Endothelial cell of umbilical vein (primary cell): ENCODE measurements around the gene ST6GALNAC4. TPM values are rescaled to one million over a fixed set of nuclear protein-coding genes. Genes with fewer than 3 reads are reported as not detected.

Source experiments
- BruUV-seq: library from RNA; stranded (reverse); fragments of 400-500 nt; replicated peaks from 2 replicates; lab custom pipeline; 2021; lab: Mats Ljungman, UMichigan
- CTCF ChIA-PET: fragments of 300-600, 350-600 bp; sonication (Branson Sonifier 250); formaldehyde crosslinking; loops from one replicate; lab custom pipeline; 2021; ENCODE audit warnings: antibody characterized with exemption, inconsistent platforms; lab: Charles Lee
- POLR2A ChIA-PET: fragments of 300-600, 350-600 bp; sonication (Branson Sonifier 250); formaldehyde crosslinking; loops from one replicate; lab custom pipeline; 2021; ENCODE audit warnings: antibody characterized with exemption, inconsistent platforms; lab: Charles Lee
- DNase-seq: peaks from one replicate; pipeline ENCODE4 v3.0.0-alpha.2; 2011; ENCODE audit warnings: low read depth, low spot score
- FAIRE-seq: peaks from 2 replicates; lab custom pipeline; 2011; peaks lifted over from hg19 to GRCh38; lab: Jason Lieb, UNC
- H2AFZ ChIP-seq: 2 replicates; pipeline ENCODE4 v1.6.0; 2012; ENCODE audit warnings: low read depth, low read length, control low read depth, inconsistent platforms
- H3K27ac ChIP-seq: 2 replicates; pipeline ENCODE4 v1.5.1; 2011; ENCODE audit warnings: low read depth, mild to moderate bottlenecking, control low read depth, low read length, moderate library complexity; ENCODE audit not compliant: insufficient read depth
- H3K27me3 ChIP-seq, 2 experiments: 2 replicates each; pipeline versions ENCODE4 v1.6.0 to v1.6.1; 2011; ENCODE audit warnings: low read length in 2 of 2, mixed read lengths in 1 of 2; ENCODE audit not compliant: control insufficient read depth in 2 of 2, insufficient read depth in 2 of 2
- H3K36me3 ChIP-seq, 2 experiments: 2 replicates in 1 of 2; 3 replicates in 1 of 2; pipeline ENCODE4 v1.5.1; 2011; ENCODE audit warnings: low read length in 2 of 2, mild to moderate bottlenecking in 1 of 2, moderate library complexity in 1 of 2; ENCODE audit not compliant: control insufficient read depth in 2 of 2, insufficient read depth in 2 of 2; ENCODE audit errors: extremely low read depth in 1 of 2
- H3K4me1 ChIP-seq: 3 replicates; pipeline ENCODE4 v1.5.1; 2011; ENCODE audit warnings: mild to moderate bottlenecking, low read length; ENCODE audit not compliant: control insufficient read depth, insufficient read depth; ENCODE audit errors: extremely low read depth
- H3K4me2 ChIP-seq: 2 replicates; pipeline ENCODE4 v1.6.1; 2011; ENCODE audit warnings: low read length, control low read depth, mixed read lengths; ENCODE audit not compliant: insufficient read depth
- H3K4me3 ChIP-seq, 3 experiments: fragments of 200-600 bp in 1 of 3; sonication (generic), shearing (Covaris generic) in 1 of 3; replicated peaks in 1 of 3; 2 replicates each; pipeline ENCODE4 v1.5.1; 2011 to 2016; ENCODE audit warnings: control low read depth in 3 of 3, low read length in 3 of 3, mild to moderate bottlenecking in 2 of 3, inconsistent platforms in 1 of 3, low read depth in 1 of 3, moderate library complexity in 1 of 3; ENCODE audit not compliant: insufficient read depth in 1 of 3
- H3K79me2 ChIP-seq: 2 replicates; pipeline ENCODE4 v1.6.0; 2012; ENCODE audit warnings: low read length, inconsistent platforms; ENCODE audit not compliant: control insufficient read depth, insufficient read depth
- H3K9ac ChIP-seq: replicated peaks from 2 replicates; pipeline ENCODE3; 2011; ENCODE audit warnings: low read length, control low read depth; ENCODE audit not compliant: insufficient read depth; ENCODE audit errors: extremely low read depth
- H3K9me1 ChIP-seq: replicated peaks from 3 replicates; pipeline ENCODE4 v1.6.0; 2011; ENCODE audit warnings: mild to moderate bottlenecking, low read length; ENCODE audit not compliant: control insufficient read depth, insufficient read depth; ENCODE audit errors: extremely low read depth
- H3K9me3 ChIP-seq: replicated peaks from 2 replicates; pipeline ENCODE4 v1.5.1; 2012; ENCODE audit warnings: low read length, inconsistent platforms; ENCODE audit not compliant: control insufficient read depth, insufficient read depth
- H4K20me1 ChIP-seq: replicated peaks from 2 replicates; pipeline ENCODE3; 2011; ENCODE audit warnings: mild to moderate bottlenecking, low read length; ENCODE audit not compliant: control insufficient read depth, insufficient read depth; ENCODE audit errors: extremely low read depth
- CTCF ChIP-seq, 2 donors: IDR thresholded peaks; 1 replicate in 1 of 2; 2 replicates in 1 of 2; pipeline ENCODE4 v1.5.1; 2011; ENCODE audit warnings: low read length in 2 of 2, mild to moderate bottlenecking in 2 of 2, moderate library complexity in 2 of 2, control low read depth in 1 of 2, inconsistent platforms in 1 of 2, low read depth in 1 of 2; ENCODE audit not compliant: insufficient read depth in 1 of 2; ENCODE audit errors: extremely low read depth in 1 of 2
- EZH2 ChIP-seq: IDR thresholded peaks from 2 replicates; pipeline ENCODE4 v1.6.1; 2012; ENCODE audit warnings: borderline replicate concordance, low read depth, mild to moderate bottlenecking, moderate library complexity, low read length, inconsistent platforms; ENCODE audit not compliant: severe bottlenecking
- FOS ChIP-seq: IDR thresholded peaks from 2 replicates; pipeline ENCODE4 v1.6.1; 2011; ENCODE audit warnings: mild to moderate bottlenecking, low read length, moderate library complexity, borderline replicate concordance; ENCODE audit not compliant: insufficient read depth
- GATA2 ChIP-seq: IDR thresholded peaks from 2 replicates; pipeline ENCODE4 v1.7.0; 2011; ENCODE audit warnings: low read depth, mild to moderate bottlenecking, moderate library complexity, mixed read lengths, low read length; ENCODE audit not compliant: insufficient read length, insufficient read depth
- JUN ChIP-seq: IDR thresholded peaks from 2 replicates; pipeline ENCODE4 v1.6.1; 2011; ENCODE audit warnings: borderline replicate concordance, low read depth; ENCODE audit not compliant: insufficient read length, insufficient read depth
- MAX ChIP-seq: IDR thresholded peaks from 2 replicates; pipeline ENCODE4 v1.6.1; 2011; ENCODE audit not compliant: insufficient read depth, insufficient read length
- MYC ChIP-seq: IDR thresholded peaks from one replicate; pipeline ENCODE4 v1.6.1; 2011; ENCODE audit warnings: mild to moderate bottlenecking, low read depth, low read length
- POLR2A ChIP-seq: IDR thresholded peaks from 2 replicates; pipeline ENCODE4 v1.6.1; 2012; ENCODE audit warnings: low read depth, mild to moderate bottlenecking, control low read depth, low read length
- POLR2AphosphoS5 ChIP-seq: IDR thresholded peaks from 2 replicates; pipeline ENCODE4 v1.6.1; 2012; ENCODE audit warnings: low read depth, mild to moderate bottlenecking, control low read depth, low read length, moderate library complexity; ENCODE audit not compliant: insufficient read depth
- dilution Hi-C: fragments of 300-500 bp; cut with MboI; formaldehyde crosslinking; loops from one replicate; pipeline ENCODE4 v1.15.0; 2019; ENCODE audit warnings: low sequenced_read_pairs; ENCODE audit not compliant: extremely low pct_ligation_motif_present
- intact Hi-C: fragments of 100-400 bp; cut with micrococcal nuclease; formaldehyde crosslinking; loops from one replicate; pipeline ENCODE4 v1.10.0; 2022
- polyA plus RNA-seq, 4 experiments: library from polyadenylated mRNA; depleted of rRNA in 3 of 4; stranded (reverse) in 3 of 4; unstranded in 1 of 4; fragments of >200 nt; gene quantifications; 2 replicates each; pipeline versions ENCODE4 v1.2.1 to v1.2.3, GENCODE V29; 2011 to 2012; ENCODE audit warnings: missing spikeins in 1 of 4
- total RNA-seq: library from RNA; stranded (reverse); gene quantifications from 2 replicates; pipeline ENCODE4 v1.2.3, GENCODE V29; 2021

ST6GALNAC4 gene
- total and polyA plus RNA-seq, 2 donors (not counting 3 experiments of a cell fraction or from before 2014, with no cell fraction given), result 45.9 to 85.3 TPM

- no peak overlapping the region for H3K27ac ChIP-seq
- no peak overlapping the region for H3K9ac ChIP-seq
- no TSS peak for BruUV-seq
- H2AFZ ChIP-seq, result no peak overlapping the region
- no peaks in the 10 kb centered on the region for H3K9me1 ChIP-seq
- peaks cover 12% of the 10 kb centered on the region for H3K79me2 ChIP-seq
- no peak overlapping the region for H3K4me2 ChIP-seq
- dilution Hi-C loops (no loop called here), intact Hi-C loops (no loop called here)
- no peak overlapping the region for H3K4me3 ChIP-seq
- H3K4me1 ChIP-seq, result peaks cover 15% of the 10 kb centered on the region
- DNase-seq (no peak), FAIRE-seq (no peak)
- TF ChIP-seq JUN, result no peak
- TF ChIP-seq POLR2A, result no peak
- no peak for TF ChIP-seq GATA2
- TF ChIP-seq MYC, result no peak
- no peak for TF ChIP-seq MAX
- TF ChIP-seq FOS, result no peak
- no peak for TF ChIP-seq EZH2
- TF ChIP-seq POLR2AphosphoS5, result no peak
- no peak for TF ChIP-seq CTCF (IDR thresholded peaks at IDR 0.05; ENCODE audit: extremely low read depth in 1 of 2, insufficient read depth in 1 of 2, low read depth in 1 of 2, low read length in 2 of 2)
- H3K36me3 ChIP-seq, result peaks cover 0 to 5% of the 10 kb centered on the region in 2 experiments
- ChIA-PET POLR2A (no interaction called here), CTCF (interaction anchor here (1.2 to 6.5 kb wide), 9 partner anchors 11 to 176 kb away, joined by 3 to 203 read pairs (median 10); partner anchors contain the start of genes EEIG1 and PIP5KL1)
- no peaks in the 10 kb centered on the region for H3K27me3 ChIP-seq
- no peaks in the 10 kb centered on the region for H3K9me3 ChIP-seq
- H4K20me1 ChIP-seq, result no peaks in the 10 kb centered on the region
Observed at GRCh38 chr9:127941062-127941960, 24.5 kb upstream of the ST6GALNAC4 start.
